H9 (cell line): ENCODE measurements around the gene ICAM2. TPM values are rescaled to one million over a fixed set of nuclear protein-coding genes. Genes with fewer than 3 reads are reported as not detected.

Experiments used
- DNase-seq: peaks from one replicate; pipeline ENCODE4 v3.0.0-alpha.2; 2017
- H2AFZ ChIP-seq: one replicate; pipeline ENCODE4 v1.6.1; 2013; ENCODE audit warnings: mild to moderate bottlenecking, low read length, control low read depth, moderate library complexity
- H2AK5ac ChIP-seq: 2 replicates; pipeline ENCODE4 v1.6.1; 2013; ENCODE audit warnings: low read length, control low read depth, mixed read lengths; ENCODE audit not compliant: insufficient read length
- H2BK120ac ChIP-seq: one replicate; pipeline ENCODE4 v1.6.1; 2013; ENCODE audit warnings: low read depth, mild to moderate bottlenecking, low read length, control low read depth, inconsistent platforms; ENCODE audit not compliant: poor library complexity, severe bottlenecking
- H2BK12ac ChIP-seq: 2 replicates; pipeline ENCODE4 v1.6.1; 2013; ENCODE audit warnings: low read length, control low read depth, mixed read lengths, low read depth; ENCODE audit not compliant: insufficient read length
- H2BK15ac ChIP-seq: 2 replicates; pipeline ENCODE4 v1.6.1; 2013; ENCODE audit warnings: low read depth, low read length, control low read depth
- H2BK20ac ChIP-seq: one replicate; pipeline ENCODE4 v1.6.1; 2013; ENCODE audit warnings: low read depth, mild to moderate bottlenecking, low read length, control low read depth, inconsistent platforms; ENCODE audit not compliant: poor library complexity, severe bottlenecking
- H2BK5ac ChIP-seq: 2 replicates; pipeline ENCODE4 v1.6.1; 2013; ENCODE audit warnings: low read length, control low read depth, mixed read lengths; ENCODE audit not compliant: insufficient read length
- H3K14ac ChIP-seq: 2 replicates; pipeline ENCODE4 v1.6.1; 2013; ENCODE audit warnings: low read length, control low read depth; ENCODE audit not compliant: insufficient read depth
- H3K18ac ChIP-seq: 2 replicates; pipeline ENCODE4 v1.6.1; 2013; ENCODE audit warnings: low read depth, mild to moderate bottlenecking, mixed read lengths, low read length, control low read depth; ENCODE audit not compliant: insufficient read length
- H3K23ac ChIP-seq: 2 replicates; pipeline ENCODE4 v1.6.1; 2013; ENCODE audit warnings: low read length, control low read depth, mixed read lengths, low read depth; ENCODE audit not compliant: insufficient read length
- H3K23me2 ChIP-seq: 2 replicates; pipeline ENCODE4 v1.6.1; 2013; ENCODE audit warnings: low read depth, mild to moderate bottlenecking, mixed read lengths, low read length, control low read depth; ENCODE audit not compliant: insufficient read length, poor library complexity, severe bottlenecking
- H3K27ac ChIP-seq: 2 replicates; pipeline ENCODE4 v1.5.1; 2013; ENCODE audit warnings: low read length, control low read depth, mixed read lengths, low read depth; ENCODE audit not compliant: insufficient read length
- H3K27me3 ChIP-seq: 2 replicates; pipeline ENCODE4 v1.6.1; 2013; ENCODE audit warnings: low read length, control low read depth, inconsistent platforms; ENCODE audit not compliant: insufficient read depth
- H3K4ac ChIP-seq: 2 replicates; pipeline ENCODE4 v1.6.1; 2013; ENCODE audit warnings: low read depth, mild to moderate bottlenecking, control low read depth, inconsistent platforms, low read length, moderate library complexity
- H3K4me1 ChIP-seq: 2 replicates; pipeline ENCODE4 v1.6.1; 2013; ENCODE audit warnings: low read length, control low read depth, inconsistent platforms; ENCODE audit not compliant: insufficient read depth
- H3K4me2 ChIP-seq: 2 replicates; pipeline ENCODE4 v1.6.1; 2013; ENCODE audit warnings: low read length, control low read depth, mixed read lengths; ENCODE audit not compliant: insufficient read length, insufficient read depth
- H3K56ac ChIP-seq: 2 replicates; pipeline ENCODE4 v1.6.1; 2013; ENCODE audit warnings: low read depth, mild to moderate bottlenecking, mixed read lengths, low read length, control low read depth; ENCODE audit not compliant: insufficient read length
- H3K79me1 ChIP-seq: 2 replicates; pipeline ENCODE4 v1.6.1; 2013; ENCODE audit warnings: low read depth, mild to moderate bottlenecking, moderate library complexity, low read length, control low read depth, inconsistent platforms; ENCODE audit not compliant: insufficient read depth, poor library complexity, severe bottlenecking
- H3K79me2 ChIP-seq: 2 replicates; pipeline ENCODE4 v1.6.1; 2013; ENCODE audit warnings: low read length, control low read depth, inconsistent platforms; ENCODE audit not compliant: insufficient read depth
- H3K9ac ChIP-seq: 2 replicates; pipeline ENCODE4 v1.6.1; 2013; ENCODE audit warnings: low read length, control low read depth, mixed read lengths; ENCODE audit not compliant: insufficient read length; ENCODE audit errors: extremely low read depth
- H3K9me3 ChIP-seq: one replicate; pipeline ENCODE4 v1.6.1; 2013; ENCODE audit warnings: low read depth, low read length, inconsistent platforms; ENCODE audit not compliant: control insufficient read depth
- H3T11ph ChIP-seq: one replicate; pipeline ENCODE4 v1.6.1; 2013; ENCODE audit warnings: mild to moderate bottlenecking, low read length, control low read depth, inconsistent platforms
- H4K20me1 ChIP-seq: one replicate; pipeline ENCODE4 v1.6.1; 2013; ENCODE audit not compliant: control insufficient read depth, insufficient read length, insufficient read depth
- H4K5ac ChIP-seq: 2 replicates; pipeline ENCODE4 v1.6.1; 2013; ENCODE audit warnings: low read depth, mild to moderate bottlenecking, mixed read lengths, low read length, control low read depth; ENCODE audit not compliant: insufficient read length
- H4K8ac ChIP-seq: replicated peaks from 2 replicates; pipeline ENCODE4 v1.6.1; 2013; ENCODE audit warnings: low read length, control low read depth, mixed read lengths, low read depth; ENCODE audit not compliant: insufficient read length
- H4K91ac ChIP-seq: 2 replicates; pipeline ENCODE4 v1.6.1; 2013; ENCODE audit warnings: low read depth, mild to moderate bottlenecking, moderate library complexity, mixed read lengths, low read length, control low read depth; ENCODE audit not compliant: insufficient read length
- H3K27ac Mint-ChIP-seq, 3 experiments: 2 replicates in 2 of 3; 3 replicates in 1 of 3; pipeline ENCODE4 v1.8.0; 2020 to 2021; ENCODE audit warnings: mixed read lengths in 3 of 3, mild to moderate bottlenecking in 1 of 3, moderate library complexity in 1 of 3
- H3K27me3 Mint-ChIP-seq: 2 replicates; pipeline ENCODE4 v1.8.0; 2021; ENCODE audit warnings: low read depth, mild to moderate bottlenecking, moderate library complexity, mixed read lengths
- H3K36me3 Mint-ChIP-seq, 3 experiments: 2 replicates in 2 of 3; 3 replicates in 1 of 3; pipeline ENCODE4 v1.8.0; 2020 to 2021; ENCODE audit warnings: low read depth in 3 of 3, mixed read lengths in 3 of 3; ENCODE audit not compliant: insufficient read depth in 1 of 3
- H3K4me1 Mint-ChIP-seq, 2 experiments: 2 replicates each; pipeline ENCODE4 v1.8.0; 2020; ENCODE audit warnings: mixed read lengths in 2 of 2
- H3K4me3 Mint-ChIP-seq, 2 experiments: 2 replicates in 1 of 2; 3 replicates in 1 of 2; pipeline ENCODE4 v1.8.0; 2020 to 2021; ENCODE audit warnings: mild to moderate bottlenecking in 2 of 2, mixed read lengths in 2 of 2, moderate library complexity in 1 of 2
- H3K9me3 Mint-ChIP-seq, 2 experiments: 2 replicates in 1 of 2; 3 replicates in 1 of 2; pipeline ENCODE4 v1.8.0; 2020; ENCODE audit warnings: mild to moderate bottlenecking in 2 of 2, mixed read lengths in 2 of 2, moderate library complexity in 1 of 2
- WGBS: extraction: QIAGEN DNeasy Blood & Tissue Kit; methylation state at CpG from one replicate; pipeline ENCODE4 v1.1.7; 2013; ENCODE audit warnings: missing lambda C conversion rate, low lambda C conversion rate, mixed read lengths; ENCODE audit not compliant: insufficient read length; ENCODE audit errors: extremely low coverage; 5-methylcytosine and 5-hydroxymethylcytosine counted together
- total RNA-seq: library from RNA; stranded (reverse); gene quantifications from 2 replicates; pipeline ENCODE4 v1.2.1, GENCODE V29; 2021
- TF ChIP-seq, protein P1 (sequence below): fragments of 200-600 bp; sonication (generic); conservative IDR thresholded peaks from 3 replicates; pipeline ENCODE4 v1.8.0; 2021; ENCODE audit warnings: antibody characterized with exemption, mild to moderate bottlenecking

The ICAM2 gene
- total RNA-seq, 1 experiment from 2014 or later, result 0.28 TPM

- Histone ChIP-seq H2BK20ac (no peak overlapping the region), H3T11ph (no peak overlapping the region), H3K27ac (no peak overlapping the region), H3K23me2 (peaks cover 7% of the 10 kb centered on the region), H2BK120ac (no peak overlapping the region), H3K9ac (peak overlapping the region; percentile 54), H4K8ac (no peak overlapping the region), H3K4ac (no peak overlapping the region), H3K18ac (peak overlapping the region; percentile 59), H2BK15ac (no peak overlapping the region), H2AFZ (no peak overlapping the region), H4K20me1 (no peaks in the 10 kb centered on the region), H3K4me2 (peak overlapping the region; percentile 80), H2BK12ac (no peak overlapping the region), H3K79me2 (no peaks in the 10 kb centered on the region), H2BK5ac (no peak overlapping the region), H4K91ac (no peak overlapping the region), H3K9me3 (no peaks in the 10 kb centered on the region), H2AK5ac (no peak overlapping the region), H3K79me1 (no peaks in the 10 kb centered on the region), H3K23ac (no peak overlapping the region), H3K56ac (no peak overlapping the region), H3K14ac (0 out of 2 replicates have a peak overlapping the region, but pooled peaks have one; percentile 1), H3K27me3 (no peaks in the 10 kb centered on the region), H3K4me1 (no peaks in the 10 kb centered on the region), H4K5ac (no peak overlapping the region)
- DNase-seq, result peak; percentile 100
- TF ChIP-seq, protein P1, sequence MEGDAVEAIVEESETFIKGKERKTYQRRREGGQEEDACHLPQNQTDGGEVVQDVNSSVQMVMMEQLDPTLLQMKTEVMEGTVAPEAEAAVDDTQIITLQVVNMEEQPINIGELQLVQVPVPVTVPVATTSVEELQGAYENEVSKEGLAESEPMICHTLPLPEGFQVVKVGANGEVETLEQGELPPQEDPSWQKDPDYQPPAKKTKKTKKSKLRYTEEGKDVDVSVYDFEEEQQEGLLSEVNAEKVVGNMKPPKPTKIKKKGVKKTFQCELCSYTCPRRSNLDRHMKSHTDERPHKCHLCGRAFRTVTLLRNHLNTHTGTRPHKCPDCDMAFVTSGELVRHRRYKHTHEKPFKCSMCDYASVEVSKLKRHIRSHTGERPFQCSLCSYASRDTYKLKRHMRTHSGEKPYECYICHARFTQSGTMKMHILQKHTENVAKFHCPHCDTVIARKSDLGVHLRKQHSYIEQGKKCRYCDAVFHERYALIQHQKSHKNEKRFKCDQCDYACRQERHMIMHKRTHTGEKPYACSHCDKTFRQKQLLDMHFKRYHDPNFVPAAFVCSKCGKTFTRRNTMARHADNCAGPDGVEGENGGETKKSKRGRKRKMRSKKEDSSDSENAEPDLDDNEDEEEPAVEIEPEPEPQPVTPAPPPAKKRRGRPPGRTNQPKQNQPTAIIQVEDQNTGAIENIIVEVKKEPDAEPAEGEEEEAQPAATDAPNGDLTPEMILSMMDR, result no peak
- Mint-ChIP-seq H3K36me3 (peaks cover 0 to 7% (median 4%) of the 10 kb centered on the region in 3 experiments; a peak in 3 of 7 replicates), H3K9me3 (no peaks in the 10 kb centered on the region; a peak in 1 of 5 replicates), H3K27ac (peak overlapping the region; percentile 77 to 92 (median 79); a peak in 5 of 7 replicates), H3K27me3 (peaks cover 4% of the 10 kb centered on the region), H3K4me3 (peak overlapping the region; percentile 73 to 82), H3K4me1 (peaks cover 21 to 26% of the 10 kb centered on the region in 2 experiments)
- no CpG with 5 or more reads among the region's 37 CpGs for WGBS
Measured at GRCh38 chr17:63961355-63962212, 58.8 kb downstream of the ICAM2 start.
